ENCODE data around the gene TANGO2.

DNA sequence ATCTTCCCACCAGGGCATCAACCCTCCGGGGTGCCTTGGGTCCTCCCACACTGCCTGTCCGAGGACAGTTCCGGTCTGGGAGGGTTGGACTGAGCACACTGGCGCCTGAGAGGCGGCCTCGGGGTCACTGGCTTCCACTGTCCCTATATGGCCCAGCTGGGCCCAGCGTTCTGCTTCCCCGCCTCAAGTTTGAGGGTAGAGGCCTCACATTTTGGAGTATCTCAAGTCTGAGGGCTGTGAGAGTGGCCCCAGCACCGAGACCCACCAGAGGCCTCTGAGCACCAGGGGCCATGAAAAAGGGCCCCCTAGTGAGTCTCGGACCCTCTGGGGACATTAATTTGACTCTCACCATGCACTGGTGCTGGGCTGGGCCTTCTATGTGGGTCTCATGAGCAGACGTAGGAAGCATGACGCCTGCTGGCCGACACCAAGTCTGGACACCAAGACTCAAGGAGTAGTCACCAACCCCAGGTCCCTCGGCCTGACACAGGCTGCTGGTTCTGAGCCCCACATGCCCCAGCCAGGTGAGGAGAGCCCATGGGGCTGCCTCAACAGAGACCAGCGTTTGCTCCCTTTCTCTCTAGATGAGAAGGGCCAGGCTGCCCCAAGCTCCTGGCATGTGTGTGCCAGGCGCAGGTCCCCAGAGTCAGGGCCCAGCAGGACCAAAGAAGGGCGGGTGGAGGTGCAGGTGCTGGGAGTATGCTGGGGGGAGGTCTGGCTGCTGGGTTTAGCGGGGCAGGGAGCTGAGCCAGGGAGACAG lies 31.8 kb upstream of the TANGO2 start:
- TF ChIP-seq POLR2A (IDR thresholded peaks at IDR 0.05; ENCODE audit: low read length) (no peak), GATA1 (IDR thresholded peaks at IDR 0.05; ENCODE audit: low read depth, low read length) (no peak)
